B cell (primary cell): ENCODE results near the gene LRRC7. TPM values are rescaled to one million over a fixed set of nuclear protein-coding genes. Genes with fewer than 3 reads are reported as not detected.

ENCODE experiments used
- ATAC-seq: fragments of 200-7000 bp; cut with Tn5 transposase; one replicate; pipeline ENCODE4 v1.10.0; 2021; ENCODE audit warnings: low read depth, mild to moderate bottlenecking, moderate number of reproducible peaks, moderate library complexity
- CTCF ChIA-PET: fragments of 350-600 bp; sonication (Branson Sonifier 250); formaldehyde crosslinking; loops from one replicate; lab custom pipeline; 2021; ENCODE audit warnings: antibody characterized with exemption, inconsistent platforms; lab: Charles Lee
- POLR2A ChIA-PET: fragments of 350-600 bp; sonication (Branson Sonifier 250); formaldehyde crosslinking; loops from one replicate; lab custom pipeline; 2021; ENCODE audit warnings: antibody characterized with exemption; lab: Charles Lee
- DNase-seq: peaks from one replicate; pipeline ENCODE4 v3.0.0; 2013
- H2AFZ ChIP-seq: 2 replicates; pipeline ENCODE4 v1.6.1; 2012; ENCODE audit warnings: mild to moderate bottlenecking, low read depth, low read length; ENCODE audit not compliant: insufficient read depth, poor library complexity, severe bottlenecking
- H3K27ac ChIP-seq, 2 donors: 1 replicate in 1 of 2; 2 replicates in 1 of 2; pipeline ENCODE4 v1.5.1; 2012 to 2013; ENCODE audit warnings: low read length in 2 of 2, mild to moderate bottlenecking in 2 of 2, moderate library complexity in 1 of 2
- H3K27me3 ChIP-seq, 4 experiments: fragments of 200-600 bp in 1 of 4; sonication (generic) in 1 of 4; replicated peaks in 1 of 4; 1 replicate in 2 of 4; 2 replicates in 2 of 4; pipeline versions ENCODE4 v1.6.1 to v1.7.0; 2013 to 2016; ENCODE audit warnings: low read length in 3 of 4, mild to moderate bottlenecking in 2 of 4, mixed read lengths in 1 of 4, moderate library complexity in 1 of 4; ENCODE audit not compliant: insufficient read depth in 4 of 4, control insufficient read depth in 3 of 4; ENCODE audit errors: control extremely low read depth in 1 of 4
- H3K36me3 ChIP-seq, 2 experiments: replicated peaks in 1 of 2; 1 replicate in 1 of 2; 2 replicates in 1 of 2; pipeline versions ENCODE4 v1.6.1 to v1.7.1; 2013; ENCODE audit warnings: low read length in 1 of 2; ENCODE audit not compliant: insufficient read depth in 2 of 2, control insufficient read depth in 1 of 2; ENCODE audit errors: control extremely low read depth in 1 of 2, extremely low read depth in 1 of 2
- H3K4me1 ChIP-seq, 2 donors: fragments of 200-600 bp in 1 of 2; sonication (generic) in 1 of 2; 1 replicate in 1 of 2; 2 replicates in 1 of 2; pipeline versions ENCODE4 v1.5.1 to v1.6.1; 2013 to 2017; ENCODE audit warnings: low read length in 2 of 2; ENCODE audit not compliant: control insufficient read depth in 2 of 2, insufficient read depth in 2 of 2
- H3K4me2 ChIP-seq: replicated peaks from 2 replicates; pipeline ENCODE3; 2012; ENCODE audit warnings: mild to moderate bottlenecking, low read depth, low read length; ENCODE audit not compliant: poor library complexity, severe bottlenecking
- H3K4me3 ChIP-seq, 5 experiments: fragments of 200-600 bp in 1 of 5; sonication (generic) in 1 of 5; 1 replicate in 3 of 5; 2 replicates in 2 of 5; pipeline versions ENCODE4 v1.5.1 to v1.7.0; 2011 to 2016; ENCODE audit warnings: low read length in 4 of 5, mild to moderate bottlenecking in 4 of 5, low read depth in 2 of 5, control low read depth in 1 of 5, moderate library complexity in 1 of 5; ENCODE audit not compliant: insufficient read depth in 1 of 5; ENCODE audit errors: control extremely low read depth in 1 of 5, extremely low read depth in 1 of 5
- H3K79me2 ChIP-seq: fragments of 200-600 bp; sonication (generic); one replicate; pipeline ENCODE4 v1.6.0; 2016; ENCODE audit warnings: low read length; ENCODE audit not compliant: control insufficient read depth, insufficient read depth
- H3K9ac ChIP-seq: fragments of 200-600 bp; sonication (generic); 2 replicates; pipeline ENCODE4 v1.6.1; 2017; ENCODE audit warnings: mild to moderate bottlenecking, low read length, moderate library complexity
- H3K9me3 ChIP-seq, 3 donors: one replicate each; pipeline versions ENCODE4 v1.6.1 to v1.7.1; 2013; ENCODE audit warnings: low read length in 2 of 3; ENCODE audit not compliant: control insufficient read depth in 2 of 3, insufficient read depth in 1 of 3; ENCODE audit errors: control extremely low read depth in 1 of 3
- H4K20me1 ChIP-seq: 2 replicates; pipeline ENCODE4 v1.6.0; 2012; ENCODE audit warnings: mild to moderate bottlenecking, low read length; ENCODE audit not compliant: insufficient read depth, control insufficient read depth, poor library complexity, severe bottlenecking
- H3K27ac Mint-ChIP-seq: one replicate; pipeline ENCODE4 v1.8.0; 2021; ENCODE audit warnings: mixed read lengths
- H3K27me3 Mint-ChIP-seq: one replicate; pipeline ENCODE4 v1.8.0; 2021; ENCODE audit warnings: mixed read lengths
- H3K4me1 Mint-ChIP-seq: one replicate; pipeline ENCODE4 v1.8.0; 2021; ENCODE audit warnings: mixed read lengths
- H3K4me3 Mint-ChIP-seq: one replicate; pipeline ENCODE4 v1.8.0; 2021; ENCODE audit warnings: mixed read lengths
- H3K9me3 Mint-ChIP-seq: one replicate; pipeline ENCODE4 v1.8.0; 2022; ENCODE audit warnings: mixed read lengths; ENCODE audit not compliant: insufficient read depth
- CTCF ChIP-seq: fragments of 200-600 bp; IDR thresholded peaks from one replicate; pipeline ENCODE4 v1.8.0; 2022; ENCODE audit warnings: antibody characterized with exemption, mild to moderate bottlenecking
- EZH2 ChIP-seq: IDR thresholded peaks from 2 replicates; pipeline ENCODE4 v1.6.1; 2012; ENCODE audit warnings: borderline replicate concordance, low read depth, mild to moderate bottlenecking, moderate library complexity, low read length; ENCODE audit not compliant: insufficient read depth, poor library complexity, severe bottlenecking
- WGBS: methylation state at CpG from one replicate; pipeline ENCODE4 v1.1.5; 2013; ENCODE audit warnings: missing lambda C conversion rate; ENCODE audit not compliant: insufficient coverage; 5-methylcytosine and 5-hydroxymethylcytosine counted together
- intact Hi-C: fragments of 100-400 bp; cut with micrococcal nuclease; formaldehyde crosslinking; loops from one replicate; pipeline ENCODE4 v1.10.0; 2022
- polyA plus RNA-seq: library from polyadenylated mRNA; depleted of rRNA; stranded (reverse); fragments of >200 nt; gene quantifications from 2 replicates; pipeline ENCODE4 v1.2.3, GENCODE V29; 2012
- total RNA-seq, 2 donors: library from RNA; stranded (reverse); fragments of 120-200 nt in 1 of 2; gene quantifications; 1 replicate in 1 of 2; 2 replicates in 1 of 2; pipeline versions ENCODE4 v1.2.3 to v1.2.4, GENCODE V29; 2013 to 2022

LRRC7 gene
- total and polyA plus RNA-seq, 2 donors (not counting 1 experiment from before 2014, with no cell fraction given) = not detected

GRCh38 chr1:69535490-69535889 is 32.2 kb upstream of the LRRC7 start:
- intact Hi-C loops = no loop called here
- H3K4me1 Mint-ChIP-seq = no peaks in the 10 kb centered on the region
- CTCF ChIA-PET = interaction anchor here (0.7 kb wide), 1 partner anchor 96 kb away, joined by 3 read pairs; no protein-coding TSS in a partner anchor
- TF ChIP-seq CTCF (no peak), EZH2 (no peak)
- H3K27ac Mint-ChIP-seq = no peak overlapping the region
- H3K4me1 ChIP-seq = no peaks in the 10 kb centered on the region
- no peaks in the 10 kb centered on the region for H4K20me1 ChIP-seq
- no peaks in the 10 kb centered on the region for H3K27me3 Mint-ChIP-seq
- no peak overlapping the region for H3K4me3 ChIP-seq
- H3K9me3 ChIP-seq = no peaks in the 10 kb centered on the region
- no peak overlapping the region for H3K27ac ChIP-seq
- no peaks in the 10 kb centered on the region for H3K79me2 ChIP-seq
- no peak overlapping the region for H2AFZ ChIP-seq
- ATAC-seq = no peak
- WGBS = no CpG with 5 or more reads among the region's 3 CpGs
- no peak overlapping the region for H3K4me3 Mint-ChIP-seq
- no peak overlapping the region for H3K4me2 ChIP-seq
- H3K9ac ChIP-seq = no peak overlapping the region
- peaks cover 4% of the 10 kb centered on the region for H3K9me3 Mint-ChIP-seq
- H3K27me3 ChIP-seq = no peaks in the 10 kb centered on the region
- no peaks in the 10 kb centered on the region for H3K36me3 ChIP-seq
- POLR2A ChIA-PET = no interaction called here
- DNase-seq = no peak

- ChIA-PET POLR2A (no interaction called here), CTCF (no interaction called here)
- H3K9me3 Mint-ChIP-seq = peaks cover 2% of the 10 kb centered on the region
- H4K20me1 ChIP-seq = no peaks in the 10 kb centered on the region
- H3K9ac ChIP-seq = no peak overlapping the region
- no peaks in the 10 kb centered on the region for H3K79me2 ChIP-seq
- no peaks in the 10 kb centered on the region for H3K4me1 Mint-ChIP-seq
- H3K27ac ChIP-seq = no peak overlapping the region
- H3K4me3 Mint-ChIP-seq = no peak overlapping the region
- intact Hi-C loops = no loop called here
- H3K27ac Mint-ChIP-seq = no peak overlapping the region
- no peaks in the 10 kb centered on the region for H3K9me3 ChIP-seq
- ATAC-seq (no peak), DNase-seq (no peak)
- no peak overlapping the region for H2AFZ ChIP-seq
- no peaks in the 10 kb centered on the region for H3K27me3 ChIP-seq
- H3K36me3 ChIP-seq = no peaks in the 10 kb centered on the region
- no peaks in the 10 kb centered on the region for H3K27me3 Mint-ChIP-seq
- H3K4me2 ChIP-seq = no peak overlapping the region
- TF ChIP-seq EZH2 = no peak
- TF ChIP-seq CTCF = no peak
- no peaks in the 10 kb centered on the region for H3K4me1 ChIP-seq
- 88% methylated on average over 4 of the region's 6 CpGs for WGBS
- H3K4me3 ChIP-seq = no peak overlapping the region
Observed at GRCh38 chr1:69540052-69540451, 27.7 kb upstream of the LRRC7 start.
